H1 (cell line): ENCODE data around the gene MYO1F. TPM values are rescaled to one million over a fixed set of nuclear protein-coding genes. Genes with fewer than 3 reads are reported as not detected.

Experiments used
- CTCF ChIA-PET: fragments of 300-600 bp; sonication (Branson Sonifier 250); formaldehyde crosslinking; loops from one replicate; lab custom pipeline; 2021; ENCODE audit not compliant: partially characterized antibody; lab: Charles Lee
- POLR2A ChIA-PET: fragments of 300-600 bp; sonication (Branson Sonifier 250); formaldehyde crosslinking; loops from one replicate; lab custom pipeline; 2021; ENCODE audit warnings: inconsistent platforms; ENCODE audit not compliant: partially characterized antibody; lab: Charles Lee
- DNase-seq, 2 experiments: peaks; one replicate each; pipeline versions ENCODE4 v3.0.0 to v3.0.0-alpha.2; 2010 to 2022; ENCODE audit warnings: low spot score in 2 of 2, low read depth in 1 of 2, mixed read lengths in 1 of 2
- FAIRE-seq: peaks from 2 replicates; lab custom pipeline; 2011; peaks lifted over from hg19 to GRCh38; lab: Jason Lieb, UNC
- H2AFZ ChIP-seq: 2 replicates; pipeline ENCODE4 v1.8.1; 2012; ENCODE audit warnings: low read length, inconsistent platforms
- H2AK5ac ChIP-seq: 2 replicates; pipeline ENCODE4 v1.6.1; 2013; ENCODE audit warnings: low read depth, low read length
- H2BK120ac ChIP-seq: replicated peaks from 2 replicates; pipeline ENCODE3; 2013; ENCODE audit warnings: low read depth, low read length, inconsistent platforms
- H2BK12ac ChIP-seq: 2 replicates; pipeline ENCODE4 v1.6.1; 2013; ENCODE audit warnings: low read depth, low read length
- H2BK15ac ChIP-seq: 2 replicates; pipeline ENCODE4 v1.6.1; 2013; ENCODE audit warnings: low read length
- H2BK20ac ChIP-seq: 2 replicates; pipeline ENCODE4 v1.6.1; 2013; ENCODE audit warnings: low read length
- H2BK5ac ChIP-seq: 2 replicates; pipeline ENCODE4 v1.6.1; 2013; ENCODE audit warnings: low read depth, low read length
- H3K14ac ChIP-seq: 2 replicates; pipeline ENCODE4 v1.6.1; 2013; ENCODE audit warnings: inconsistent platforms; ENCODE audit not compliant: insufficient read length
- H3K18ac ChIP-seq: 2 replicates; pipeline ENCODE4 v1.6.1; 2013; ENCODE audit warnings: low read length; ENCODE audit errors: extremely low read depth
- H3K23ac ChIP-seq: 2 replicates; pipeline ENCODE4 v1.6.1; 2013; ENCODE audit warnings: inconsistent platforms; ENCODE audit not compliant: insufficient read length
- H3K23me2 ChIP-seq: 2 replicates; pipeline ENCODE4 v1.6.1; 2013; ENCODE audit warnings: low read depth, low read length
- H3K27ac ChIP-seq: 2 replicates; pipeline ENCODE4 v1.6.1; 2011; ENCODE audit warnings: low read depth, low read length, inconsistent platforms
- H3K27me3 ChIP-seq, 4 experiments: replicated peaks in 1 of 4; 1 replicate in 1 of 4; 2 replicates in 3 of 4; pipeline versions ENCODE4 v1.6.1 to v1.8.1; 2011 to 2013; ENCODE audit warnings: low read length in 3 of 4, mild to moderate bottlenecking in 3 of 4, inconsistent platforms in 2 of 4, mixed read lengths in 2 of 4, moderate library complexity in 1 of 4; ENCODE audit not compliant: control insufficient read depth in 3 of 4, insufficient read depth in 3 of 4; ENCODE audit errors: extremely low read depth in 1 of 4
- H3K36me3 ChIP-seq, 4 experiments: 2 replicates each; pipeline versions ENCODE4 v1.6.1 to v1.8.1; 2011 to 2013; ENCODE audit warnings: mild to moderate bottlenecking in 4 of 4, low read length in 3 of 4, moderate library complexity in 2 of 4, control low read depth in 1 of 4, inconsistent platforms in 1 of 4; ENCODE audit not compliant: insufficient read depth in 4 of 4, control insufficient read depth in 2 of 4
- H3K4ac ChIP-seq: replicated peaks from 2 replicates; pipeline ENCODE3; 2013; ENCODE audit warnings: low read length, low read depth, mixed read lengths, inconsistent platforms; ENCODE audit not compliant: insufficient read length
- H3K4me1 ChIP-seq, 4 experiments: replicated peaks in 1 of 4; 1 replicate in 1 of 4; 2 replicates in 3 of 4; pipeline versions ENCODE4 v1.6.1 to v1.8.1; 2011 to 2013; ENCODE audit warnings: low read length in 3 of 4, inconsistent platforms in 2 of 4, mixed read lengths in 1 of 4; ENCODE audit not compliant: insufficient read depth in 4 of 4, control insufficient read depth in 3 of 4
- H3K4me2 ChIP-seq, 2 experiments: 2 replicates each; pipeline versions ENCODE4 v1.6.1 to v1.8.1; 2011 to 2013; ENCODE audit warnings: low read depth in 2 of 2, low read length in 2 of 2, control low read depth in 1 of 2, inconsistent platforms in 1 of 2, mild to moderate bottlenecking in 1 of 2; ENCODE audit not compliant: insufficient read depth in 1 of 2
- H3K4me3 ChIP-seq, 4 experiments: fragments of 200-600, 300-600 bp in 1 of 4; sonication (generic), shearing (Covaris generic), sonication (Bioruptor Twin) in 1 of 4; 2 replicates each; pipeline versions ENCODE4 v1.5.1 to v1.8.1; 2011 to 2016; ENCODE audit warnings: low read length in 4 of 4, low read depth in 3 of 4, control low read depth in 2 of 4, inconsistent platforms in 2 of 4, mild to moderate bottlenecking in 2 of 4, mixed read lengths in 1 of 4, moderate library complexity in 1 of 4; ENCODE audit not compliant: insufficient read depth in 2 of 4; ENCODE audit errors: extremely low read depth in 1 of 4
- H3K56ac ChIP-seq: replicated peaks from 2 replicates; pipeline ENCODE3; 2013; ENCODE audit warnings: low read depth, mild to moderate bottlenecking, mixed read lengths, low read length, inconsistent platforms; ENCODE audit not compliant: insufficient read length
- H3K79me1 ChIP-seq: 2 replicates; pipeline ENCODE4 v1.6.1; 2013; ENCODE audit warnings: low read depth, low read length, control low read depth
- H3K79me2 ChIP-seq, 2 experiments: 2 replicates each; pipeline versions ENCODE4 v1.6.1 to v1.8.1; 2012 to 2013; ENCODE audit warnings: low read length in 2 of 2, mild to moderate bottlenecking in 2 of 2, inconsistent platforms in 1 of 2; ENCODE audit not compliant: insufficient read depth in 2 of 2, control insufficient read depth in 1 of 2
- H3K9ac ChIP-seq, 4 experiments: replicated peaks in 1 of 4; 1 replicate in 1 of 4; 2 replicates in 3 of 4; pipeline versions ENCODE4 v1.6.1 to v1.8.1; 2011 to 2013; ENCODE audit warnings: low read depth in 3 of 4, low read length in 3 of 4, control low read depth in 2 of 4, mild to moderate bottlenecking in 2 of 4, moderate library complexity in 2 of 4, inconsistent platforms in 1 of 4; ENCODE audit errors: extremely low read depth in 1 of 4
- H3K9me3 ChIP-seq, 2 experiments: 2 replicates each; pipeline versions ENCODE4 v1.6.1 to v1.8.1; 2012 to 2013; ENCODE audit warnings: mild to moderate bottlenecking in 2 of 2, moderate library complexity in 2 of 2, control low read depth in 1 of 2, inconsistent platforms in 1 of 2, low read depth in 1 of 2, low read length in 1 of 2, mixed read lengths in 1 of 2; ENCODE audit not compliant: insufficient read depth in 2 of 2
- H4K20me1 ChIP-seq, 2 experiments: replicated peaks in 1 of 2; 2 replicates each; pipeline versions ENCODE3 to v1.8.1; 2011 to 2013; ENCODE audit warnings: inconsistent platforms in 2 of 2, low read length in 2 of 2, mild to moderate bottlenecking in 1 of 2; ENCODE audit not compliant: insufficient read depth in 2 of 2, control insufficient read depth in 1 of 2
- H4K5ac ChIP-seq: 2 replicates; pipeline ENCODE4 v1.6.1; 2013; ENCODE audit warnings: low read length, low read depth, mixed read lengths, inconsistent platforms; ENCODE audit not compliant: insufficient read length
- H4K8ac ChIP-seq: 2 replicates; pipeline ENCODE4 v1.8.0; 2013; ENCODE audit warnings: mild to moderate bottlenecking, moderate library complexity, low read length, inconsistent platforms; ENCODE audit not compliant: insufficient read depth; ENCODE audit errors: extremely low read depth
- H4K91ac ChIP-seq: replicated peaks from 2 replicates; pipeline ENCODE3; 2013; ENCODE audit warnings: low read length, mixed read lengths, inconsistent platforms; ENCODE audit not compliant: insufficient read length
- CHD2 ChIP-seq: IDR thresholded peaks from 2 replicates; pipeline ENCODE4 v1.6.1; 2012; ENCODE audit warnings: low read length, improper control_type of control experiment
- HDAC6 ChIP-seq: IDR thresholded peaks from one replicate; pipeline ENCODE4 v1.7.1; 2012; ENCODE audit warnings: low read depth, mild to moderate bottlenecking, inconsistent platforms, low read length, moderate library complexity
- RFX5 ChIP-seq: IDR thresholded peaks from 2 replicates; pipeline ENCODE4 v1.6.1; 2011; ENCODE audit warnings: low read depth, low read length, improper control_type of control experiment, borderline replicate concordance
- SP4 ChIP-seq: IDR thresholded peaks from 2 replicates; pipeline ENCODE4 v1.6.1; 2012; ENCODE audit warnings: low read length, inconsistent platforms
- WGBS, 2 experiments: shearing (Covaris generic) in 1 of 2; methylation state at CpG; one replicate each; pipeline versions ENCODE4 v1.1.6 to v1.1.7; 2013 to 2015; ENCODE audit warnings: low lambda C conversion rate in 2 of 2, mixed read lengths in 2 of 2, inconsistent platforms in 1 of 2, low coverage in 1 of 2, missing lambda C conversion rate in 1 of 2; ENCODE audit not compliant: insufficient replicate concordance in 2 of 2, insufficient coverage in 1 of 2, insufficient read length in 1 of 2; ENCODE audit errors: extremely low coverage in 1 of 2, missing lambda C conversion rate in 1 of 2; 5-methylcytosine and 5-hydroxymethylcytosine counted together
- polyA plus RNA-seq, 7 experiments: library from polyadenylated mRNA; depleted of rRNA in 3 of 7; stranded (reverse) in 5 of 7; unstranded in 2 of 7; fragments of >200 nt in 5 of 7; fragments of 200-250 nt in 2 of 7; gene quantifications; 1 replicate in 5 of 7; 2 replicates in 1 of 7; 4 replicates in 1 of 7; pipeline versions ENCODE4 v1.2.1 to v1.2.3, GENCODE V29; 2011 to 2013; ENCODE audit warnings: missing spikeins in 2 of 7, mixed read lengths in 2 of 7
- total RNA-seq: library from RNA; stranded (reverse); fragmentation: NEBNext Ultra II Directional; extraction: Animal tissue kit (Norgen Biotek cat#: 25700); gene quantifications from 2 replicates; pipeline ENCODE4 v1.2.1, GENCODE V29; 2021

Gene MYO1F
- total and polyA plus RNA-seq, 2 of the 8 experiments (the other 6 are each of a cell fraction or from before 2014, with no cell fraction given), result 1.4 to 4.6 TPM

GRCh38 chr19:8566855-8567254 is 10.4 kb downstream of the MYO1F start:
- ChIA-PET POLR2A (interaction anchor here (0.8 to 1.6 kb wide), 4 partner anchors 36 to 53 kb away, joined by 3 to 5 read pairs (median 4); partner anchors contain the start of gene ZNF414), CTCF (interaction anchor here (2.4 to 8.7 kb wide), 2 partner anchors 13 to 19 kb away, joined by 10 to 83 read pairs; no protein-coding TSS in a partner anchor)
- H3K9me3 ChIP-seq, result no peaks in the 10 kb centered on the region
- H2BK120ac ChIP-seq, result no peak overlapping the region
- no peak overlapping the region for H3K18ac ChIP-seq
- H4K5ac ChIP-seq, result no peak overlapping the region
- H2AFZ ChIP-seq, result no peak overlapping the region
- no peak overlapping the region for H2BK15ac ChIP-seq
- no peak overlapping the region for H3K4me3 ChIP-seq
- H3K56ac ChIP-seq, result no peak overlapping the region
- H3K9ac ChIP-seq, result no peak overlapping the region
- no peaks in the 10 kb centered on the region for H4K20me1 ChIP-seq
- no peaks in the 10 kb centered on the region for H3K23me2 ChIP-seq
- no peak overlapping the region for H4K91ac ChIP-seq
- no peak overlapping the region for H2BK20ac ChIP-seq
- H3K36me3 ChIP-seq, result no peaks in the 10 kb centered on the region
- no peak overlapping the region for H3K4me2 ChIP-seq
- H4K8ac ChIP-seq, result no peak overlapping the region
- H2BK5ac ChIP-seq, result no peak overlapping the region
- H3K23ac ChIP-seq, result no peak overlapping the region
- no peaks in the 10 kb centered on the region; a peak in 1 of 7 replicates for H3K4me1 ChIP-seq
- WGBS, 2 experiments, result 86% methylated on average over 5 of the region's 7 CpGs; no CpG with 5 or more reads in 1 of the 2 experiments
- no peak overlapping the region for H2AK5ac ChIP-seq
- no peak overlapping the region for H3K27ac ChIP-seq
- H3K79me1 ChIP-seq, result no peaks in the 10 kb centered on the region
- no peak overlapping the region for H2BK12ac ChIP-seq
- H3K79me2 ChIP-seq, result no peaks in the 10 kb centered on the region
- FAIRE-seq, result no peak
- no peak overlapping the region for H3K14ac ChIP-seq
- H3K4ac ChIP-seq, result no peak overlapping the region
- DNase-seq, result no peak
- H3K27me3 ChIP-seq, result no peaks in the 10 kb centered on the region
- no peak for TF ChIP-seq RFX5
- no peak for TF ChIP-seq SP4
- TF ChIP-seq HDAC6, result no peak
- TF ChIP-seq CHD2, result no peak
